HG02970 (cell line): ENCODE data around the gene PUSL1.

Experiments
- ATAC-seq: cut with Tn5 transposase; IDR thresholded peaks from one replicate; pipeline ENCODE4 v1.9.1; 2021; ENCODE audit warnings: mild to moderate bottlenecking, moderate library complexity, moderate number of reproducible peaks; ENCODE audit not compliant: unreplicated experiment, low FRiP score

PUSL1 gene

GRCh38 chr1:1334835-1335234 is 26.4 kb downstream of the PUSL1 start:
- ATAC-seq: no peak

GRCh38 chr1:1335283-1335682 is 26.9 kb downstream of the PUSL1 start:
- ATAC-seq: no peak

GRCh38 chr1:1335792-1336248 is 27.4 kb downstream of the PUSL1 start:
- ATAC-seq: no peak

DNA sequence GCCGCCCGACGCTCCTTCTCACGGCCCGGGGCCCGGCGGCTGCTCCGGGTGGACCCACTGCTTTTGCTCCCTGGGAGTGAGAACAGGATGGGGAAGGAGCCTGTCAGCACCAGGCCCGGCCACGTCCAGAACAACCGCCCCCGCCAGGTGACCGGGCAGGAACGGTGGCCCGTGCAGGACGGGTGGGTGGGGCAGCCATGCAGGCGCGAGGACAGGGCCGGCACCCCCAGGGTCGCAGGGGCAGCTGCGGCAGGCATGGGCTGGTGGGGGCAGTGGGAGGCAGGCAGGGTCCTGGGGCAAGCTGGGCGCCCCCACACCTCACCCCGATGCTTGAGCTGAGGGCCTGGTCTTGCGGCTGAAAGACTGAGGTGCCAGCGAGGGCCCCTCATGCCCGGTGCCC is 28.0 kb downstream of the PUSL1 start:
- ATAC-seq: no peak

DNA sequence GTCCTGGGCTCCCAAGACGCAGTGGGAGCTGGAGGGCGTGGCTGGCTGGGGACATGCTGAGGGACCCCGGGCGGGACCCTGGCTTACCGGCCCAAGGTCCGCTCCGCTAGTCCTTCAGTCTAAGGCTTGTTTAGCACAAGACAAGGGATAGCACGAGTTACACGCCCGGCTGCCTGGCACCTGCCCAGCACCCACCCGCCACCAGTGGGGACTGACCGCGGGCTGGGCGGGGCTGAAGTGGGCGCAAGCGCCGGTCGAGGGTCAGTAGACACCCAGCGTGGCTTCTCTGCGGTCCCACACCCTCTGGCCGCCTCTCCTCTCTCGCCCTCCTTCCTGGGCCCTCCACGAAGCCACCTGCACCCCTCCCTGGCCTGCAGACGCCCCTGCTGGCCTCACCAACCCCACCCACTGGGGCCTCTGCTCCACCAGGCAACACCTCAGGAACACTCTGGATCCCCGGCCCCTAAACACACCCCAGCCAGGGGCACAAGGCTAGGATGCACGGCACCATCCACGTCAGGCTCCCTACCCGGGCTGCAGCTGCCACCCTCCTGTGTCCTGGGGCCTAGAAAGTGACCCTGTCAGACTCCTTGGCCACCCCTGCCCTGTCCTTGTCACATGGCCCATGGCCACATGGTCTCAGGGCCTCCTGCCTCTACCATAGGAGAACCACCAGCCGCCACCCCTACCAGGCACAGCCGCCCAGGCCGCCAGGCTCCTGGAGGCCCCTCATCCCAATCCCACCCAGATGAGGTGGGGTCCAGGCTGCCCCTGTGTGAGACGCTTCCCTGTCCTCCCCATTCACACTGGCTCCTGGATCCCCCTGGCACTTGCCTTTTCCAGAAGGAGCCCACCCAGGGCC is 28.8 kb downstream of the PUSL1 start:
- no peak for ATAC-seq

- ATAC-seq: no peak
Observed at GRCh38 chr1:1337793-1338147, 29.4 kb downstream of the PUSL1 start.

DNA sequence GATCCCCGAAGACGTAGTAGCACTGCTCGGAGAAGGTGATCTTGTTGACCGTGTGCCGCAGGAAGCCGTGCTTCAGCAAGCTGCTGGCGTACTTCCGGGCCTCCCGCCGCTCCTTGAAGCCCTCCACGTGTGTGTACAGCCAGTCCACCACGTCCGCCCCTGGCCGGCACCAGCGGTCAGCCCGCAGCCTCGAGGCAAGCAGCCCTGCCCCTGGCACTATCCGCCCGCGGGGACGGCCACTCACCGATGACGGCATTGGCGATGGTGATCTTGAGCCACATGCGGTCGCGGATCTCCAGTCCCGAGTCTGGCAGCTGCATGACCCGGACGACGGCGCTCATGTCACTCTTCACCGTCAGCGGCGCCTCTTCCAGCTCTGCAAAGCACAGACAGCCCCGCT is 29.9 kb downstream of the PUSL1 start:
- ATAC-seq: no peak

DNA sequence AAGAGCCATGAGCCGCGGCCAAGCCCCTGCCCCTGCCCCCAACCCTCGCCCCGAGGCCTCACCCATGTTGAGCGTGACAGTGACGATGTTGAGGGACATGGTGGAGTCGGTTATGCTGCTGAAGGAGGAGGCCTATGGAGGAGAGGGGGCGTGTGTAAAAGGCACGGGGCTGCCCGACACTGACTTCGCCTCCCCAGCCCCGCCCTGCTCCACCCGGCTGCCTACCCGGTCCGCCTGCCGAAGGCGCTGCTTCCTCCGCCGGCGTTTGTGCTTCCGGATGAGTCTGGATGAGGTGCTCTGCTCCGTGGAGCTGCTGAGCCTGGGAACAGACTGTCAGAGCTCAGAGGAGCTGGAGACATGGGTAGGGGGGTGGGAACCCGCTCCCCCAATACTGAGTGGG is 31.8 kb downstream of the PUSL1 start:
- ATAC-seq: no peak

GRCh38 chr1:1340791-1341548 is 32.6 kb downstream of the PUSL1 start:
- no peak for ATAC-seq

DNA sequence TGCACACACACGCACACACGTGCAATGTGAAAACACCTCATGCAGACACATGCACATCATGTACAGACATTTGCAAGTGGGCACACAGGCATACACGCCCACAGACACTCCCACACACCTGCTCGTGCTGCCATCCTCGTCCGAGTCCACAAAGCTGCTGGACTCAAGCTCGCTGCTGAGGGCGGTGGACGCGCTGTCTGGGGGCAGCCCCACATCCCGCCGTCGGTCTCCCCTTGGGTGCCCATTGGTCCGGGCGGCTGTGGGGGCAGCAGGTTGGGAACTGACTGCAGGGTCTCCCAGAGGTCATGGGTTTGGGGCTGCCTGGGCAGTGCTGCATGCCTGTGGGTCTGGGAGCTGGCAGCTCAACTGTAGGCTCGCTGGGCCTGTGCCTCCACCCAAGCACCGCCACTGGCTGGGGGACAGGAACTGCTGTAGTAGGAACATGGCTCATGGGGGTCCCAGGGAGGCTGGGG is 33.2 kb downstream of the PUSL1 start:
- no peak for ATAC-seq

DNA sequence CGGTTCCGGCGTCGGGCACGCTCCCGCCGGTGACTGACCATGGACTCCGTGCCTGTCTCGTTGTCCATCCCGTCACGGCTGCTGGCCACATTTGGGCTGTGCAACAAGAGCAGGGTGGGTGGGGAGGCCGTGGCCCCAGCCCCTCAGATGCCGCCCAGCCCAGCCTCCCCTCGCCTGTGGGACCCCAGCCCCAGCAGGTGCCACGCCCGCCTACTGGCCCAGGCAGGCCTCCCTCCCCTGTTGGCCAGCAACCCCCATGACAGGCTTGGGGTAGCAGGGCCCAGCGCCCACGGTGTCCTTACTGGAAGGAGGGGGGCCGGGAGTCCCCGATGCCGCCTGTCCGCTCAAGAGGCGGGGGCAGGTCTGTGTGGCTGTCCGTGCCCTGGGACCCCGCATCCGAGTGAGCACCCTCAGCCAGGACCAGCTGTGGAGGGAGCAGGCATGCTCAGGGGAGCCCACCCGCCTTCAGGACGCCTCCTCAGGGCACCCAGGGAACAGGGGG is 33.7 kb downstream of the PUSL1 start:
- ATAC-seq: no peak

- ATAC-seq: no peak
Observed at GRCh38 chr1:1342584-1343115, 34.3 kb downstream of the PUSL1 start.

GRCh38 chr1:1343811-1344421 is 35.5 kb downstream of the PUSL1 start:
- ATAC-seq: no peak

- no peak for ATAC-seq
Observed at GRCh38 chr1:1344655-1345361, 36.4 kb downstream of the PUSL1 start.

DNA sequence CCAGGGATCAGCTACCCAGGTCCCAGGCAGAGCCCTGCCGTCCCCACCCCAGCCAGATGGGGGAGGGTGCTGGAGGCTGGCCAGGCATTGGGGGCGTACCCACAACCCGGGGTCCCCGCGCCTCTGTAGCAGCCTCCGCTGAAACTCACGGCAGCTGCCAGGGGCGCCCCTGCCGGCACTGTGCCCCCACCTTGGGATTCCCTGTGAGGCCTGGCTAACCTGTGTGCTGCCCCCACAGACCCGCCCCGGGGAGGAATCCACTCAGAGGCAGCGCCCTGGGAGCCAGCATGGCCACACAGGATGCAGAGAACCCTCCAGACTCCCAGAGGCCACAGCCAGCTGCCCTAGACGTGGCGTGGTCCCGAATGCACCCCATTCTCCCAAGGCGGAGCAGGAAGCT is 37.0 kb downstream of the PUSL1 start:
- ATAC-seq: no peak

DNA sequence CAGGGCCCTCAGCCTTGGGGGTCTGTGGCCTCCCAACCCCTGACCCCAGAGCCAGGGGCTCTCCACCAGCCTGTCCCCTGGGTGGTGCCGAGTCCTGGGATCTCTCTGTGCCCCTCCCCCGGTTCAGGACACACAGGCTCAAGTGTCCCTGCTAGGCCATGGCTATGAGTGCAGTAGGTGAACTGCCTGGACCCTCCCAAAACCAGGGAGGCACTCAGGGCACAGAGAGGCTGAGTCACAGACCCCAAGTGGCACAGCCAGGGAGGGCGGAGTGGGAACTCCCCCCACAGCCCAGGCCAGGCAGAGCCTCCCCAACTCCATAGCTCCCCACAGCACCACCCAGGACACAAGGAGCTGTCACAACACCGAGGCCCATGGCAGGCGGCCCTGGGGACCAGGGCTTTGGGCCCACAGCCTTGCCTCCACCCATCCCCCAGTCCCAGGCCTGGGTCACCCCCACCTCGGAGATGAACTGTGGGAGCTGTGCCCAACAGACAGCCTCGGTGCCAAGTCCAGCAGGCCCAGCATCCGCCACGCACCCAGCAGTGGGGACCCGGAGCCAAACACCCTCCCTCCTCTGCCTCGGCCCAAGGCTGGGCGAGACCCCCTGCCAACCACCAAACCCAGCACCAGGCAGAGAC is 37.6 kb downstream of the PUSL1 start:
- no peak for ATAC-seq

DNA sequence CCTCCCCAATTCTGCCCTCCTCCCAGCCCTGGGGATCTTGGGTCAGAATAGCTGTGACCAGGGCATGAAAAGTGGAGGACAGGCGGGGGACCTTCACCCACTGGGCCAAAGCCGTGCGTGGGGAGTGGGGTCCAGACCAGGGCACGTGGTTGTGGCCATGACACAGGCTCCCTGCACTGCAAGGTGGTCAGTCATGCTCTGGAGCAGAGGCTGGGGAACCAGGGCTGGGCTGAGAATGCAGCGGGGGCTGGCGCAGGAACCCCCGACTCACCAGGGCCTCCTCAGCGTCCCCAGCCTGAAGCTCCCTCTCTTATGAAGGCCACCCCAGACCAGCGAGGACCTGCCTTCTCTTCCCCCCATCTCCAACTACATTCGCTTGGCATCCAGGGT is 38.1 kb downstream of the PUSL1 start:
- no peak for ATAC-seq

GRCh38 chr1:1347026-1347595 is 38.7 kb downstream of the PUSL1 start:
- no peak for ATAC-seq

GRCh38 chr1:1347663-1348419 is 39.4 kb downstream of the PUSL1 start:
- ATAC-seq: no peak
